ENCODE measurements around the gene PLXNA3. TPM values are rescaled to one million over a fixed set of nuclear protein-coding genes. Genes with fewer than 3 reads are reported as not detected.

Gene PLXNA3
- total RNA-seq, 1 donor from 2014 or later = 69.5 TPM

DNA sequence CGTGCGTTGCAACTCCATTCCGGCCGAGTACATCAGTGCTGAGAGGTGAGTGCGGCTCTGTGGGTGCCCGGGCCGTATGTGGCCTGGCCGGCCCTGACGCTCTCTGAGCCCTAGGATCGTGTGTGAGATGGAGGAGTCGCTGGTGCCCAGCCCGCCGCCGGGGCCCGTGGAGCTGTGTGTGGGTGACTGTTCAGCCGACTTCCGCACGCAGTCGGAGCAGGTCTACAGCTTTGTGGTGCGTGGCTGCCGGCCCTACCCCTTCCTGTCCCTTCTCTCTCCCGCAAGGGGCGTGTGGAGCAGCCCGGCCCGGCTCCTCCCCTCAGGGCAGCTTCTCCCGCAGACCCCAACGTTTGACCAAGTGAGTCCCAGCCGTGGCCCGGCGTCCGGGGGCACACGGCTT lies 8.0 kb downstream of the PLXNA3 start:
- H3K36me3 Mint-ChIP-seq (ENCODE audit: low read depth) = peaks cover 54% of the 10 kb centered on the region
- H3K9me3 Mint-ChIP-seq = no peaks in the 10 kb centered on the region
- ChIA-PET CTCF (no interaction called here), POLR2A (no interaction called here)
- no peak overlapping the region for H3K4me3 Mint-ChIP-seq
- intact Hi-C loops (cut with micrococcal nuclease) = no loop called here
- H3K27ac Mint-ChIP-seq = no peak overlapping the region
- DNase-seq (no peak), ATAC-seq (ENCODE audit: low read depth) (no peak)
- TF ChIP-seq, protein P1, sequence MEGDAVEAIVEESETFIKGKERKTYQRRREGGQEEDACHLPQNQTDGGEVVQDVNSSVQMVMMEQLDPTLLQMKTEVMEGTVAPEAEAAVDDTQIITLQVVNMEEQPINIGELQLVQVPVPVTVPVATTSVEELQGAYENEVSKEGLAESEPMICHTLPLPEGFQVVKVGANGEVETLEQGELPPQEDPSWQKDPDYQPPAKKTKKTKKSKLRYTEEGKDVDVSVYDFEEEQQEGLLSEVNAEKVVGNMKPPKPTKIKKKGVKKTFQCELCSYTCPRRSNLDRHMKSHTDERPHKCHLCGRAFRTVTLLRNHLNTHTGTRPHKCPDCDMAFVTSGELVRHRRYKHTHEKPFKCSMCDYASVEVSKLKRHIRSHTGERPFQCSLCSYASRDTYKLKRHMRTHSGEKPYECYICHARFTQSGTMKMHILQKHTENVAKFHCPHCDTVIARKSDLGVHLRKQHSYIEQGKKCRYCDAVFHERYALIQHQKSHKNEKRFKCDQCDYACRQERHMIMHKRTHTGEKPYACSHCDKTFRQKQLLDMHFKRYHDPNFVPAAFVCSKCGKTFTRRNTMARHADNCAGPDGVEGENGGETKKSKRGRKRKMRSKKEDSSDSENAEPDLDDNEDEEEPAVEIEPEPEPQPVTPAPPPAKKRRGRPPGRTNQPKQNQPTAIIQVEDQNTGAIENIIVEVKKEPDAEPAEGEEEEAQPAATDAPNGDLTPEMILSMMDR (IDR thresholded peaks at IDR 0.05) = no peak
- no peaks in the 10 kb centered on the region for H3K4me1 Mint-ChIP-seq
- no peaks in the 10 kb centered on the region for H3K27me3 Mint-ChIP-seq

DNA sequence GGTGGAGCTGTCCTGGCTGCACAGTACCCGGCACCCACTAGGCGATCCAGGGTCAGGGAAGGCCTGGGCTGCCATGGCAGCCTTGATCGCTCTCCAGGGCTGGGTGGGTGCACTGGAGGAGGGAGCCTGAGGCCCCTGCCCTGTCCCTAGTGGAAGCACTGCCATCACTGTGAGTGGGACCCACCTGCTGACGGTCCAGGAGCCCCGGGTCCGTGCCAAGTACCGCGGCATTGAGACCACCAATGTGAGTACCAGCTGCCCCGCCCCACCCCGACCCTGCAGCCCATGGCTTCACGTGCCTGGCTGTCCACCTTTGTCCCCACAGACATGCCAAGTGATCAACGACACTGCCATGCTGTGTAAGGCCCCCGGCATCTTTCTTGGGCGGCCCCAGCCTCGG lies 8.8 kb downstream of the PLXNA3 start:
- CTCF ChIA-PET = no interaction called here
- H3K36me3 Mint-ChIP-seq (ENCODE audit: low read depth) = peaks cover 50% of the 10 kb centered on the region
- no peak for DNase-seq
- H3K27me3 Mint-ChIP-seq = no peaks in the 10 kb centered on the region
- H3K27ac Mint-ChIP-seq = no peak overlapping the region
- ATAC-seq (ENCODE audit: low read depth) = no peak
- TF ChIP-seq, protein P1 (IDR thresholded peaks at IDR 0.05) = no peak
- intact Hi-C loops (cut with micrococcal nuclease) = no loop called here
- H3K4me1 Mint-ChIP-seq = no peaks in the 10 kb centered on the region
- no peaks in the 10 kb centered on the region for H3K9me3 Mint-ChIP-seq
- no peak overlapping the region for H3K4me3 Mint-ChIP-seq
- POLR2A ChIA-PET = interaction anchor here (0.6 kb wide), 1 partner anchor 12 kb away, joined by 4 read pairs; no protein-coding TSS in a partner anchor

DNA sequence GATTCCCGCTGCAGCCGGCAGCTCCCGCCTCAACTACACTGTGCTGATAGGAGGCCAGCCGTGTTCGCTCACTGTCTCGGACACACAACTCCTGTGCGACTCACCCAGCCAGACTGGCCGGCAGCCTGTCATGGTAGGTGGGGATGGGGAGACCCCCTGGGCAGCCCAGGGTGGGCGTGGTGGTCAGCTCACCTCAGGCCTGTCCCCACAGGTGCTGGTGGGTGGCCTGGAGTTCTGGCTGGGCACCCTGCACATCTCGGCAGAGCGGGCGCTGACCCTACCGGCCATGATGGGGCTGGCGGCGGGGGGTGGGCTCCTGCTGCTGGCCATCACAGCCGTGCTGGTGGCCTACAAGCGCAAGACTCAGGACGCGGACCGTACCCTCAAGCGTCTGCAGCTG lies 9.5 kb downstream of the PLXNA3 start:
- H3K4me3 Mint-ChIP-seq = no peak overlapping the region
- H3K27ac Mint-ChIP-seq = no peak overlapping the region
- no peaks in the 10 kb centered on the region for H3K4me1 Mint-ChIP-seq
- peaks cover 53% of the 10 kb centered on the region for H3K36me3 Mint-ChIP-seq (ENCODE audit: low read depth)
- TF ChIP-seq, protein P1 (IDR thresholded peaks at IDR 0.05) = no peak
- POLR2A ChIA-PET = interaction anchor here (0.6 kb wide), 1 partner anchor 11 kb away, joined by 4 read pairs; no protein-coding TSS in a partner anchor
- H3K27me3 Mint-ChIP-seq = no peaks in the 10 kb centered on the region
- no peak for DNase-seq
- CTCF ChIA-PET = no interaction called here
- ATAC-seq (ENCODE audit: low read depth) = no peak
- intact Hi-C loops (cut with micrococcal nuclease) = no loop called here
- H3K9me3 Mint-ChIP-seq = no peaks in the 10 kb centered on the region

DNA sequence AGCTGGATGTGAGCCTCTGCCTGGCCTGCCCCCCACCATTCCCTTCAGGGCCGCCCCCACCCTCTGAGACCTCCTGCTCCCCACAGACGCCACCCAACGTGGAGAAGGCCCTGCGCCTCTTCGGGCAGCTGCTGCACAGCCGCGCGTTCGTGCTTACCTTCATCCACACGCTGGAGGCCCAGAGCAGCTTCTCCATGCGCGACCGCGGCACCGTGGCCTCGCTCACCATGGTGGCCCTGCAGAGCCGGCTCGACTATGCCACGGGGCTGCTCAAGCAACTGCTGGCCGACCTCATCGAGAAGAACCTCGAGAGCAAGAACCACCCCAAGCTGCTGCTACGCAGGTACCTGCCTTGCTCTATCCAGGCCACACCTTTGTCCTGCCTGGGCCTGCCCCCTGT lies 10.1 kb downstream of the PLXNA3 start:
- CTCF ChIA-PET = no interaction called here

DNA sequence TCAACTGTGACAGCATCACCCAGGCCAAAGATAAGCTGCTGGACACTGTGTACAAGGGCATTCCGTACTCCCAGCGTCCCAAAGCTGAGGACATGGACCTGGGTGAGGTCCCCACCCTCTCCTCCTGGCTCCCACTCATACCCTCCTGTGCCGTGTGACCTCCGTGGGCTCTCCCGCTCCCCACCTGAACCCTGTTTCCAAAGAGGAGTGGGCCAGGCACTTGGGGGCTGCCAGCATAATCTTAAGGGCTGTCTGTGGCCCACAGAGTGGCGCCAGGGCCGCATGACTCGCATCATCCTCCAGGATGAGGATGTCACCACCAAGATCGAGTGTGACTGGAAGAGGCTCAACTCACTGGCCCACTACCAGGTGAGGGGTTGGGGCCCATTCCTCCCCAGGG lies 11.0 kb downstream of the PLXNA3 start:
- intact Hi-C loops (cut with micrococcal nuclease) = no loop called here
- DNase-seq (no peak), ATAC-seq (ENCODE audit: low read depth) (no peak)
- no peaks in the 10 kb centered on the region for H3K27me3 Mint-ChIP-seq
- CTCF ChIA-PET = no interaction called here
- TF ChIP-seq, protein P1 (IDR thresholded peaks at IDR 0.05) = no peak
- POLR2A ChIA-PET = no interaction called here
- H3K27ac Mint-ChIP-seq = no peak overlapping the region
- no peak overlapping the region for H3K4me3 Mint-ChIP-seq
- peaks cover 54% of the 10 kb centered on the region for H3K36me3 Mint-ChIP-seq (ENCODE audit: low read depth)
- no peaks in the 10 kb centered on the region for H3K9me3 Mint-ChIP-seq
- H3K4me1 Mint-ChIP-seq = peaks cover 2% of the 10 kb centered on the region

More for the DNA sequence above, 10.1 kb downstream of the PLXNA3 start:
- TF ChIP-seq, protein P1 (IDR thresholded peaks at IDR 0.05) = no peak
- no peaks in the 10 kb centered on the region for H3K4me1 Mint-ChIP-seq
- no peaks in the 10 kb centered on the region for H3K27me3 Mint-ChIP-seq
- H3K27ac Mint-ChIP-seq = no peak overlapping the region
- POLR2A ChIA-PET = interaction anchor here (0.8 kb wide), 1 partner anchor 10 kb away, joined by 3 read pairs; the partner anchor contains the start of gene PLXNA3
- no peak for ATAC-seq (ENCODE audit: low read depth)
- peaks cover 51% of the 10 kb centered on the region for H3K36me3 Mint-ChIP-seq (ENCODE audit: low read depth)
- no peak overlapping the region for H3K4me3 Mint-ChIP-seq
- DNase-seq = no peak
- no peaks in the 10 kb centered on the region for H3K9me3 Mint-ChIP-seq
- intact Hi-C loops (cut with micrococcal nuclease) = no loop called here

All from activated B cell treated with CpG ODN at 0.5 μM for 24 hours (primary cell).